Measurements from ENCODE around the gene VIPR2. TPM values are rescaled to one million over a fixed set of nuclear protein-coding genes. Genes with fewer than 3 reads are reported as not detected.

Gene VIPR2
- polyA plus RNA-seq, 3 donors = 2.1 to 3.4 (median 2.5) TPM

DNA sequence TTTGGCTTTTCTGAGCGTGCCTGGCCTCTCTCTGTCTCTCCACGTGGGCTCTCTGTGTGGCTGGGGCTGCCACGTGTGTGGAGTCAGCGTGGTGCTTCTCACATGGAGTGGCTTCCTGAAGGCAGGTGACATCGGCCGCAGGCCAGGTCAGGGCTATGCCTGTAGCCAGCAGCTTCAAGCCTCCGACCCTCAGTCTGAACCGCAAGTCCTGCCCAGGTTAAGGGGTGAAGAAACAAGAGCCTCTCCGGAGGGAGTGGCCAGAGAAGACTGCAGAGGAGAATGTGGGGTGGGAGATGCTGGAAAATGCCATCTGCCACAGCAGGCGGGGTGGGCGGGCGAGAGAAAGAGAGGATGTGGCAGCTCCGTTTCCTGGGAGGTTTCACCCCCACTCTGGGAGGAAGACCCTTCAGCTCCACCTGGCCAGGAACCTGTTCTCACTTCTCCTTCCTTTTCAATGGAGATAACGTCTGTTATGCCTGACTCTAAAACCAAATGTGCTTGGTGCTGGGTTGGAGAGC, 14.3 kb upstream of the VIPR2 start:
- DNase-seq = no peak

DNA sequence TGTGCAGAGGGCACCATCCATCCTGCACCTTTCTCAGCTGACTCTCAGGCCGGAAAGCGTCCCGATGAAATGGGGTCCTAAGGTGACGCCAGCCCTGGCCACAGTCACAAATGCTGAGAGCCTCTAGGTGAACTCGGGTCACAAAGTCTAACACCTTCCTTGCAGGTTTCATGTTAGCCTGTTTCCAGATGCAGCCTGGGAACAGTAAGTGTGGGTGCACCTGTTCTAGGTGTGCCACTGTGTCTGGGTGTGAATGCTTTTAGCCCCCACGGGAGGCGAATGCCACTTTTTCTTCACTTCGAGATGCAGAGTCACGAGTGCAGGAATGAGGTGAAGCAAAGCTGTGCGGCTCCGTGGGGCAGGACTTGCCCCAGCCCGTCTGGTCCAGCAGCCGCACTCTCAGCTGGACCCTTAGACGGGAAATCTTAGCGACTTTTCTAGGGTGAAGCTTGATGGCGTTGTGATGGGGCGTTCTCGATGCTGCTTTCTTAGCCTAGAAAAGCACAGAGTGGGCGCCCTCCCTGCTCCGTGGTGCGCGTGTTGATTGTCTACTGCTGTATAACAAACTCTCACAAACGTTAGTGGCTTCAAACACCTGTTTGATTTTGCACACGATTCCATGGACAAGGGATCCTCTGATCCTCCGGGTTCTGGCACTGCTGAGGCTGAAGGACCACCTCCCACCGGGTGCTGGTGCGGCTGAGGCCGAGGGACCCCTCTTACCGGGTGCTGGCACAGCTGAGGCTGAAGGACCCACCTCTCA, 13.6 kb upstream of the VIPR2 start:
- no peak for DNase-seq

DNA sequence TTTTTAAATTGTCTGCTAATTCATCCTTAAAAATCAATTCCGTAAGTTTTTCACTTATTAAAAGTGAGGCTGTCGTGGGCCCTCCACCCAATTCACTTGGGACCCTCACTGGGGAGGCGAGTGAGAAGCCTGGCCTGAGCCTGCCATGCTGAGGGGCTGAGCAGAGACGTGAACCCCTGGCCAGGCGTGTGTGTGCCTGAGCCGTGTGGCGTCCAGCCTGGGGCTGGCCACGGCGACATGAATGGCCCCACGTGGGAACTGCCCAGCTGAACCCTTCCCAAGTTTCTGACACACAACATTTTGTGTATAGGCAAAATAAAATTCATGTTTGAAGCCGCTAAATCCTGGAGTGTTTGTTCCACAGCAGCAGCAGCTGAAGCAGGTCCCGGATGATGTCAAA, 13.0 kb upstream of the VIPR2 start:
- no peak for DNase-seq

DNA sequence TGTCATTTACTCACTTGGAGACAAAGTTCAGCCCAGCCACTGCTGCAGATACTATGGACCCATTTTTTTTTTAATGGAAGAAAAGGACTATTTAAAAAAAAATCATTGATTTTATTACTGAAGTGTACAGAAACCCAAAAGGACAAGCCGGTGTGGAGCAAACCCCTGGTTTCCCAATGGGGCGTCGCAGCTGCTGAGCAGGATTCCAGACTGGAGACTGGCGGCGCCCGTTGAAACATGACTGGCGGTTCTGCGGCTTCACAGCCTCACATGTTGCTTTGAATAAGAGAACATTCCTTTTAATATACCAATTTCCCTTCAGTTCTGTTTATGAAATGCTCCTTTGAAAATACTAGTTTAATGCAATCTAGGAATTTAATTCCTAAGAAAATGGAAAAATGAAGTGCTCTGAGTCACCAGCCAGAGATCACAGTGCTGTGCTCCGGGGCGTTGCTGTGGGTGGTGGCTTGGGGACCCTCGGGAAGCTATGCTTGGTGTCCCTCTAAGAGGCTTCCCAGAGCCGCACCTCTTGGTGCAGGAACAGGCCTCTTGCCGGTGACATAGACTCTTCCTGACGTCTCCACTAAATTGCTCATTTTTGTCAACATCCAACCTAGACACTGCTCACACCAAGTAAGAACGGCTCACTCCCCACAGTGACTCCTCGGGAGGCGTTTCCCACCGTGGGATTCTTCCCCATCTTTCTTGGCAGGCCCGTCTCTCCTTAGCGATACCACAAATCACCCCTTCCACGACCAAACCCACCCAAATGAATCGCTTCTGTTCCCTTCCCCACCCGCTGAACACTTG, 12.0 kb upstream of the VIPR2 start:
- DNase-seq = no peak

DNA sequence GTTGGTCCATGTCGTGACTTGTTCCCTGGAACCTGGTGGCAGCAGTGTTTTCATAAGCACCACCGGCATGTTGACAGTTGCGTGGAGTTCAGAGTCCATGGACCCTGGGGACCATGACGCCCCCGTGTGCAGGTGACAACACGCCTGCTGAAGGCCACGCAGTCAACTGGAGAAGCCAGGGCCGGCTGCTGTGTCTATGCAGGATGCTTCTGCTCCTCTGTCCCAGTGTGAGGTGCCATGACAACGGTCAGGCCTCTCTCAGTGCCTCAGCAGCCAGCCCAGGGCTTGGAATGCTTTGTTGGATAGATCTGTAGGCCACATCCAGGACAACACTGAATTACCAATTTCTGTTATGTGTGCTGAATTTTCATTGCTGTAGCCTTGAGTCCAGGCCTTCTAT, 10.7 kb upstream of the VIPR2 start:
- no peak for DNase-seq

DNA sequence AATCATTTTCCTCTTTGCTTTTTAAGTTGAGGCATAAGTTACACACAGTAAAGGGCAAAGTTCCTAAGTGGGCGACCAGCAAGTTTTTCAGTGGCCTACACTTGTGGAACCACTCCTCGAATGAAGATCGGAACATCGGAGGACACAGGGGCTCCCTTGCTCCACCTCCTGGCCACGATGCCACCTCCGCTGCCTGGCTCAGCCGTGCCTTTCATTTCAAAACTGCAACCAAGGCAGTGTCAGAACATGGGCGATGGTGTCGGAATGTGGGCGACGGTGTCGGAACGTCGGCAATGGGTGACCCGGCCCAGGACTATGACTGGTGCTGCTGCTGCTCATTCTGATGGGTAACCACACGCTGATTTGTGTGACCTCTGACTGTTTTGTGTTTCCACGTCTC, 9.6 kb upstream of the VIPR2 start:
- no peak for DNase-seq

DNA sequence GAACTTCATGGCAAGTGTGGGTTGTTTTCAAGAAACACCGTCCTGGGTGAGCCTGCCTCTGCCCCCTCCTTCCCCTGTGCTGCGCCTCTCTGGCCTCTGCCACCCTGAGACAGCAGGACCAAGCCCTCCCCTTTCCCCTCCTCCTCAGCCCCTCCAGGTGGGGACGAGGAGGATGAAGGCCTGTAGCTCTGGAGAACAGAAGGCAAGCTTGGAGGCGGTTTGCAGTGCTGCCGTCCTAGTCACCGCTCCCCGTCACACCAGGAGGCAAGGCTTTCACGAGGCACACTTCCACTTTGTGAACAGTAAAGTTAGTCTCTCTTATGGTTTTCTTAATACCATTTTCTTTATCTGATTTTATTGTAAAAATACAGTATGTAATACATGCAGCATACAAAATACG, 8.8 kb upstream of the VIPR2 start:
- DNase-seq = no peak

DNA sequence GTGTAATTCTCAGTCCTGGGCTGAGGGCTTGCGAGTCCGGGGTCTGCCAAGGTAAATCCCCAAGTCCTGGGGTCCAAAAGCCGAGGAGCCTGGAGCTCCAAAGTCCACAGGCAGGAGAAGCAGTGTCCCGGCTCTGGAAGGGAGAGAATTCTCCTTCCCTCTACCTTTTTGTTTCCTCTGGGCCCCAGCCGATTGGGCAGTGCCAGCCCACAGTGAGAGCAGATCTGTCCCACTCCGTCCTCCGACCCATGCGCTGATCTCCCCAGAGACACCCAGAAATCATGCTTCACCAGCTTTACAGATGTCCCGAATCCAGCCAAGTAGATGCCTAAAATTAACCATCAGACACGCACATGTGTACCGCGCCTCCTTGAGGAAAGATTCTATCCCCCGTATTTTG, 8.1 kb upstream of the VIPR2 start:
- DNase-seq = no peak

DNA sequence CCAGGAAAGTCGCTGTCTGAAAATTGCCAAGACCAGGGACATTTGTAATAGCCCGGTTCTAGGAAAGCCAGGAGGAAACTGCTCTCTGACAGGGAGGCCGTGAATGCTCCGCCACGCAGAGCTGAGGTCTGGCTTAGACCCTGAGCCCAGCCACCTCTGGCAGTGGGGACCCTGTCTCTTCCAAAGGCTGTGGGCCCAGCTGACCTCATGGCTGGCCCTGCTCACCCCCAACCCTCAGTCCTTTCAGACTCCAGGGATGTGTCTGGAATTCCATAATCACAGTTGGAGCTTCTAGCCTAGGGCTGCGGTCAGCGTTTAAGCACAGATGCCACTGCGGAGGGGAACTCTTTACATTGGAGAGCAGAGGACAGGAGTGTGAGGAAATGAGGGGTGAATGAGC, 6.6 kb upstream of the VIPR2 start:
- no peak for DNase-seq

DNA sequence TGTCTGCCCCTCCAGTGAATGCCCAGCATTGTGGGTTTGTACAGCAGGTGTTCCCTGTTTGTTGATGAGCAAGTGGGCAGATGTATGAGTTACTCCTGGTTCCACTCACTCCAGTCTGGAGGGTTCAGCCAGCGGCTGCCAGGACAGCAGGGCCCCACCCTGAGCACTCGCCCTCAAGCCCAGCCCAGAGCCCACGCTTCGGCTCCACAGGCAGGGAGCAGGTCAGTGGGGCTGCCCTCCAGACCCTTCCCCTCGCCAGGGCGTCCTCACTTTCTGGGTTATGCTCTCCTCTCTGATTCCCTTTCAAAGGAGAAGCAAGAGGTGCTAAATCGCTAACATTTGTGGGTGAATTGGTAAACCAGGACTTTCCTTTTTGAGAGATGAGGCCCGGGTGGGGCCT, 4.8 kb upstream of the VIPR2 start:
- DNase-seq = no peak

DNA sequence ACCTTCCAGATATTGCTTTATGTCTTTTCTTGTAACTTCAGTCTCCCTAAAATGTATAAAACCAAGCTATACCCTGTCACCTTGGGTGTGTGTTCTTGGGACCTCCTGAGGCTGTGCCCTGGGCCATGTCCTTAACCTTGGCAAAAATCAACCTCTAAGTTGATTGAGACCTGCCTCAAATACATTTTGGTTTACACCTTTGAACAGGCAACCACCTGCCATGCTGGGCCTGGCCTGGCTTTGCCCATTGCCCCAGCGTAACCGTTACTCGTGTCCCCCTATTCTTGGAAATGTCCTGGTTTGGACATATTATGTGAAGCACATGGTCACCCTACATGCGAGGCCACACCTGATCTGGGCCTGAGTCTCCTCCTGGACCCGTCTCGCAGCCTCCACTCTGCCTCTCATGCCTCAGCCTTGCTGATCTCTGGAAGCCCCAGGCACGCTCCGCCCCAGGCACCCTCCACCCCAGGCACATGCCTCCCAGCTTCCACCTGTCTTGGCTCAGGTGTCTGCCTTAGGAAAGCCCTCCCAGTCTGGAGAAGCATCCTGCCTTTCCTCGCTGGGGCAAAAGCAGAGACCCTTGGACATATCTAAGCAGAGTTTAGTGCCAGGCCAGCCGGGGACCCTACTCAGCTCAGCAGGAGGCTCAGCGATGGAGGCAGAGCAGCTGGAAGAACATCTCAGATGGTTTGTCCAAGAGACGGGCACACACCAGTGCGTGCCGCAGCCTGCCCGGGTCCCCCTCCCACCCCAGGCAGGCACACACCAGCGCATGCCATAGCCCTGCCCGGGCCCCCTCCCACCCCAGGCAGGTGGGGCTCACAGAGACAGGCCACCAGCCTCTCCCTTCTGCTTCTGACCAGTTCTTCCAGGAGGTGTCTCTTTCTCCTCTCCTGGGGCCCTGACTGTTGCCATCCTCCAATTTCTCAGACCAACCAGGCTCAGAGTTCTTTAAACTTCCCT, 4.0 kb upstream of the VIPR2 start:
- DNase-seq = no peak

DNA sequence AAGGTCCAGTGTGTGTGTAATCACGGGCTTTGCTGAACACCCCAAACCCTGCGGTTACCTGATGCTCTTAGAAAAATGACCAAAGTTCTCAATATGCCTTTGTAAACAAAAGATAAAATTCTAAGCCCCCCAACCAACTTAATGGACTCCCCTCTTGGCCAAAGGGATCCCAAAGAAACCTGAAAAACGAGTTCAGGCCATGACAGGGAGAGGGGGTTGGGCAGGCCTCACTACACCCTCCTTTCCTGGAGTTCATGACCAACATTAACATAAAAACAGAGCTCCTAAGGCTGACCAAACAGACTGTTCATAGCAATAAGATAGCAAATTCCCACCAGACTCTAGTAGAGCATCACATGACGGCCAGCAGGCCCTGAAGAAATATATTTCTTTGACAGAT, 3.0 kb upstream of the VIPR2 start:
- no peak for DNase-seq

DNA sequence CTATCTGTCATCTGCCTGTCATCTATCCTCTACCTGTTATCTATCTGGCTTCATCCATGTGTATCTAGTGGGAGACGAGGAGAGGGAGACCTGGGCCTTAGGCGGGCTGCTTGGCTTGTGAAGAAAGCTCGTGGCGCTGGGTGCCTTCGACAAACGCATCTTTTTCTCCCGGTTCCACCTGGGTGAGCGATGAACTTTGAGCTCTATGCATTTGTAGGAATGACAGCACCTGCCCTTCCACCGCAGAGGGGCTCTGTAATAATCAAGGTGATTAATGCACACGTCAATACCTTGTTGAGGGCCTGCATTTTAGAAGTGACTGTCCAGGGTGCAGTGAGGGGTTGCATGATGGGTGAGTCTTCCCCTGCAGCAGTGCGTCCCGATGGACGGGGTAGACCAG, 2.6 kb upstream of the VIPR2 start:
- DNase-seq = no peak

DNA sequence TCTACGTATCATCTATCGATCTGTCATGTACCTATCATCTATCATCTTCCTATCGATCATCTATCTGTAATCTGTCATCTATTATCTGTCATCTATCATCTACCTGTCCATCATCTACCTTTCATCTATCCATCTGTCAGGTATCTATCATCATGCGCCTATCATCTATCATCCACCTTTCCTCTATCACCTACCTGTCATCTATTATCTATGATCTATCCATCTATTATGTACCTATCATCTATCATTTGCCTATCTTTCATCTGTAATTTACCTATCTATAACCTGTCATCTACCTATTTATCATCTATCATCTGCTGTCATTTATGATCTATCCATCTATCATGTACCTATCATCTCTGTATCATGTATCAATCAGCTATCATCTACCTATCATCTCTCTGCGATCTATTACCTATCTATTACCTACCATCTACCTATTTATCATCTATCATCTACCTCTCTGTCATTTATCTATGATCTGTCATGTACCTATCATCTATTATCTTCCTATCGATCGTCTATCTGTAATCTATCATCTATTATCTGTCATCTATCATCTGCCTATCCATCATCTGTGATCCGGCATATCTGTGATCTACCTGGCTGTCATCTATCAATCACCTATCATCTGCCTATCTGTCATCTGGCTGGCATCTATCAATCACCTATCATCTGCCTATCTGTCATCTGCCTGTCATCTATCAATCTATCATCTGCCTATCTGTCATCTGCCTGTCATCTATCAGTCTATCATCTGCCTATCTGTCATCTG, 1.6 kb upstream of the VIPR2 start:
- DNase-seq = no peak

DNA sequence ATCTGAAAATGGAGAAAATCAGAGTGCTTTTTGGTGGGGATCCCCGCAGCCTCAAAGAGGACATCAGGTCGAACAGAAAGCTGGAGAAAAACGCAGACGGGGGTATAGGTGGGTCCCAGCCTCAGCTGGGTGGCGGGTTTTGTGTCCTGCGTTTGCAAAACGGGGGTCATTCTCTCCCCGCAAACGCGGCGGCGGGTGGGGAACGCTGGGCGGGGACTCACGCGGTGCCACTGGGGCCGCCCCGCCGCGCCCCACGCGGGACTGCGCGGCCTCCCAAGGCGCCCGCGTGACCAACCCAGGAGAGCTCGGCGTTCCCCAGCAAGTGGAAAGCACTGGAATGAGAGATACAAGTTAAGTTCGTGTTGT, 806 bp upstream of the VIPR2 start:
- no peak for DNase-seq

DNA sequence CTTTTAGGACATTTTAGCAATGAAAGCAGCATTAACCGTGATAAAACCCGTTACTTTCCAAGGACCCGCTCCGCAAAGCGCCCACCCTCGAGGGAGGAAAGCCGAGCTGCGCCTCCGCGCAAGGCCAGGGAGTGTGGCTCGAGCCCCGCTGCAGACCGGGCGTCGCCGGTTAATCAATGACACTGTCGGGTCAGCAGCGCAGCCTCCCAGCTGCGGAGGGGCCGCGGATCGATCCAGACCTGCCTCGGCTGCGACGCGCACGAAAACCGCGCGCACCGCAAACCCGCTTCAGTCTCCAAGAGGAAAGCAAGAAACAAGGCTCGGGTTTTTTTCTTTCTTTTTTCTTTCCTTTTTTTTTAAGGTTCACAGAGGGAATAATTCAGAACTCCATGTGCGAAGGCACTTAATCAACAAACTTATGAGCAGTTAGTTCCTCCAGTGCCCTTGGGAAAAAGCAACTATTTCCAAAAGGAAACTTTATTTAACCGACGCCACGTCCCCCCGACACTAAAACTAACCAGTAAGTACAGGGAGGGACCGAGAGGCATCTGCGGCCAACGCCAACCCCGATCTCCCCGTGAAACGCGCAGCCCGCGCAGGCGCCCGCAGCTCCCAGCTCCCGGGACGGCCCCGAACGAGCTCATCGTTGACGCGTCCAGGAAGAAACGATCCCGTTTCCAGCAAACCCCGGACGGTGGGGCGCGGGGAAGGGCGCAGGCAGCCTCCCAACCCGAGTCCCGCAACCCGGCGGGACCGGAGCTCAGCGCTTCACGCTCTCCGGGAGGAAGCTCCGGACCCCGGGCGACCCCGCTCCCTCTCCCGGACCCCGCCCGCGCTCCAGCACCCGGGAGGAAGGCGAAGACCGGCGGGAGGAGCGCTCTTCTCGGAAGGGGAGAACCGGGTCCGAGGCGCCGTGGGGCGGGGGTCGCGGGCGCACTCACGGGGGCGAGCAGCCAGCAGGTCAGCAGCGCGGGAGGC, 598 bp downstream of the VIPR2 start:
- DNase-seq = no peak

DNA sequence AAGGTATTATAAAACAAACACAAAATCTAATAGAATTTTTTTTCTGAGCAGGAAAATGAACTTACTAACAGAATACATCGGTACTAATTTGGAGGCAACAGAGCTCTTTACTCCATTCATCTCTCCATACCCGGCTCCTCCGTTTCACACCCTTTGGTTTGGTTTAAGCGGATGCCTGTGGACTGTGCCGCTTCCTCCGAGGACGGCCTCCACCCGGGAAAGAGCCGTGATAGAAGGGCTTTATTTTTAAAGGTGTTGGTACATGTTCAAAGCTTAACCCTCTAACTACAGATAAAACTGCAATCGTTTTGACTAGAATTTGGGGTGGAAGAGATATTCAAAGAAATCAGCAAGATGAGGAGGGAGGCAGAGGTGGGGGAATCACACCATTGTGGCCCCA, 1.9 kb downstream of the VIPR2 start:
- DNase-seq = no peak

DNA sequence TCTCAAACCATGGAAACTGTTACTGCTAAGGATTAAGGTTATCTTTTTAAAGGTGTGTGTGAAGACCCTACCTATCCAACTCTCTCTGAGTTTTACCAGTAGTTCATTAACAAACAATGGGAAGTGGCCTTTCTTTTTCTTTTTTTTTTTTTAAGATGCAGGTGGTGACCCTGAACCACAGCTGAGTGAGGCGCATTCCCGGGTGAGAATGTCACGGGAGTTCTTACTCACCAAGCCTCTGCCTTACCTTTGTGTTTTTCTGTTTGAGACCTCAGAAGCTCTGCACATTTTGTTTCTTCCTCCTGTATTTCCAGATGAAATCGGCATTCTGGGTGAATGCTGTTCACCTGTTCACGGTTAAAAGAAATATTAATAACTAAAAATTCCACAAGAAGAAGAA, 2.5 kb downstream of the VIPR2 start:
- no peak for DNase-seq

DNA sequence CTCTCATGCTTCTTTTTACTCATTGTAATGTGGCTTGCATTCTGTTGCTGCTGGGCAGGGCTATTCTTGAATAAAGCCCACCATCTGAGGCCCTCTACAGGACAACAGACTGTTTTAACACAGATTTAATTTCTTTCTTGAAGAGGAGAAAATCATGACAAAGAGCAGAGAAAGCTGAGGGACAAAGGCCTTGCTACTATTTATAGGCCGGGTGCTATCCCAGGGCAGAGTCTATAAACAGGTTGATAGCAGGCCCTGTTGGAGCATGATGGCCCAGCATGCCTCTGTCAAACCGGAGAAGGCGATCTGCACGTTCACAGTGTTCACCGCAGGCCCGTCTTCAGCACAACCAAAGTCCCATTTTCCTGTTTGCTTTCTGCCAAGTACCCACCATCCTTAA, 3.0 kb downstream of the VIPR2 start:
- DNase-seq = no peak

DNA sequence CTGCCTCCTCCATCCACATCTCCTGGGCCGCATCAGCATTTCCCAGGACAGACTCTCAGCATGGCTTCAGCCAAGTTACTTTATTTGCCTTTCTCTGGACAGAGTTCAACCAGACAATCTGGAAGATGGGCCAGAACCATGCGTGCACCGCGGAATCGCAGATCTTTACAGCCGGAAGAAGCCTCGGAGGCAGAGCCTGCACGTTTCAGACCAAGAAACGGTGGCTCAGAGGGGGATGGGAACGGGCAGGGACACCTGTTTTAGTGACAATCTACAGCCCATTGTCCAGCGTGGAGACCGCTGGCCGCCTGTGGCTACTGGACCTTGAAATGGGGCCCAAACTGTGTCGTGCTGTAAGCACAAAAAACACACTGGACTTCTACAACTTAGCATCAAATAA, 3.5 kb downstream of the VIPR2 start:
- no peak for DNase-seq
